Cerebellar nuclear complex (tissue), 1 donor: ENCODE measurements around the gene CAVIN3.

Experiments used
- DNase-seq, 2 experiments: peaks; one replicate each; lab custom pipeline; 2025; lab: John Stamatoyannopoulos, UW

CAVIN3 gene, protein sequence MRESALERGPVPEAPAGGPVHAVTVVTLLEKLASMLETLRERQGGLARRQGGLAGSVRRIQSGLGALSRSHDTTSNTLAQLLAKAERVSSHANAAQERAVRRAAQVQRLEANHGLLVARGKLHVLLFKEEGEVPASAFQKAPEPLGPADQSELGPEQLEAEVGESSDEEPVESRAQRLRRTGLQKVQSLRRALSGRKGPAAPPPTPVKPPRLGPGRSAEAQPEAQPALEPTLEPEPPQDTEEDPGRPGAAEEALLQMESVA

DNA sequence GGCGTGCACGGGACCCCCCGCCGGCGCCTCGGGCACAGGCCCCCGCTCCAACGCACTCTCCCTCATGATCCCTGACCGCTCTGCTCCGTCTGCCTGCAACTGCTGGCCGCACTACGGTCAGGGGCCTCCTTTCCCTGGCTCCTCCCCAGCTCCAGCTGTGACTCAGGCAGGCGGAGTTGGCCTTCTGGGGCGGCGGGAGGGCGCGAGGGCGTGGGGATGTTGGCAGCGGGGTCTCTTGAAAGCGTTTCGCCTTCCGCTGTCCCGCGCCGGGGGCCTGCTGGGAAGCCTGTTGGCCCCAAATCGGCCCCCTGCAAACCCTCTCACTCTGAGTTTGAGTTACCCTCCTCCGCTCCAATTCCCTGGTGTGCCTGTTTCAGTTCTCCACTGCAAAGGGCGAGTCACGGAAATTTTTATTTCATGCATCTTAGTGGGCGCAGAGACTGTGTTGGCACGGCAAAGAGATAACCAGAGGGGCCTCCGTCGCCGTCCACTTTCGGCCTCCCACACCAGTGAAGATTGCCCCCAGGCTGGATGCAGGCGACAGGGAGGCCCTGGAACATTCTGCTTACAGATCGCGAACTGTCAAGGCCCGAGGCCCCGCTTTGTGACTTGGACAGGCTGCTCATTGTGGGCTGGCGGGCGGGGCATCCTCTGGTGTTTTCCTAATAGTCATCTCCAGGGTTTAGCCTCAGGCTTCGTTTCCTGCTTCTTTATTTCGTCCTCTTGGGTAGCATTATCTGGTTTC is at the start of gene CAVIN3:
Gene CAVIN3 (minus strand): TSS at position 91 of the 745 bp plus-strand sequence. CDS start 25 bp downstream, at position 66.
- no peak for DNase-seq

DNA sequence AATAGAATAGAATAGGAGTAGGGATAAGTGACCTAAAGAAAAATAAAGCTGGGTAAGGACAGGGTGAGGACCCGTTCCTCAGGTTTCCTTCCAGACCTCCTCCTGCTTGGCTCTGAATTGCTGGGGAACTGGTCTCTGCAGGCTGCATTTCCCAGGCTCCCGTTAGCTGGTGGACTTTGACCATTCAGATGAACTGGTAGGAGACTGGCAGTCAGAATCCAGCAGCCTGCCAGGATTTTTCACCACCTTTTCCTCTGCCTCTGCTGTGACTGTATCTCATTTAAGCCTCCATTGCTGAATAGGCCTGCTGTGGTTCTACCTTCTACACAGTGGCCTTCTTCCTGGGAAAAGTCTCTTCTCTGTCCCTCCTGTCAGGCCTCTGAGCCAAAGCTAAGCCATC is 45.4 kb upstream of the CAVIN3 start:
- DNase-seq: no peak

DNA sequence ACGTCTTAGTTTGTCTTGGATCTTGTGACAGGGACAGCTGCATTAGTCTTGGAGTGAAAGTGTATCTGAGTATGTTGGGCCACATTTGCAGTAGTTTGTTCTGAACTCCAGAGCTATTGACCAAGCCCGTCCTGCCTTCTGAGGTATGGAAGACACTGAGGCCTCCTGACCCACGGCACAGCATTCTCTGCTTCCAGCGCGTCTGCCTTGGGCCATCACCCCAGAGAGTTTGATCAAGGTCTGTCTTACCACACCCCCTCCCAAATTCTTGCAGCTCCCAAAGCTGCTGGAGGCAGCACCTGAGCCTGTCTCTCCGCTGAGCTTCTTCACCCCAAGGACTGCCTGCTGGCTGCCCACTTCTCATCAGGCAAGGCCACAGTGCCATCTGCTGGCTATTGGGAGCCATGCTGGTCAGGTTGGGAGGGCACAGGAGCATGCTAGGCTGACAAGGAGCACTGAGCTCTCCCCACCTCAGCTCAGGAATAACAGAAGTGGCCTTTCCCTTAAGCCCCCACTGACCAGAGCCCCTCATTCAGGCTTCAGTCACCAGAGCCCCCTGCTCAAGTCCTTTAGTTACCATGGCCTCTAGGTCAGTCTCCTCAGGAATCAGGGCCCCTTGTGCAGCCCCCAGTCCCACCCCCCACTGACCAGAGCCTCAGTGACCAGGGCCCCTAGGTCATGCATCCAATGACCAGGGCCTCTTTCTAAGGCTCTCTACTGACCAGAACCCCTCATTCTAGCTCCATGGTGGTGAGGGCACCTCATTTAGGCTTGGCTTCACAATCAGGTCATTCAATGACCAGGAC is 42.8 kb upstream of the CAVIN3 start:
- DNase-seq: peak; percentile 31 to 85

DNA sequence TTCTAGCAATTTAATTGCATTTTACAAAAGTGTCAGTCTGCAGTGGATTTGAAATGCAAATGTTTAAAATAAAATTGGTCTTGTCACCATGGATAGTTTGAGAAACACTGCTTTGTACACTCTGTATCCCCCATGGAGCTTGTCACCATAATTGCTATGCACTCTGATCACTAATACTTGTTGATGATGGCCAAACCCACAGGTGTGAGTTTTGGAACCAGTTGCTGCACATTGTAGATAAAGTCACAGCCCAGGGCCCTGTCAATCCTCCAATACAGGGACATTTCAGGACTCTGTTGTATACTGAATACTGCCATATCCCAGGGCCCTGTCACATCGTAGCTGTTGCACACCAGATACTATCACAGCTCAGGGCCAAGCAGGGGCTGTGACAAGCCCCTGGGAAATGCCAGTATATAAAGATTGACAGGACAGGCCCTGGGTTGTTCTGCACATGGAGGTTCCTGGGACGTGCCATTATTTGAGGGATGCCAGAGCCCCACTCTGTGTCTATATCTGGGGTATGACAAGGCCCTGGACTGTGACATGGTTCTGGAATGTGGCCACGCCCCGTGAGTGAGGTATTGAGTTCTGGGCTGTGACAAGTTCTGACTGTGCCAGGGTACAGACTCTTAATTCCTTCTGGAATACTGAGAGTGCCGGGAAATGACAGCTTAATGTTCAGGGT is 42.0 kb upstream of the CAVIN3 start:
- DNase-seq: no peak

DNA sequence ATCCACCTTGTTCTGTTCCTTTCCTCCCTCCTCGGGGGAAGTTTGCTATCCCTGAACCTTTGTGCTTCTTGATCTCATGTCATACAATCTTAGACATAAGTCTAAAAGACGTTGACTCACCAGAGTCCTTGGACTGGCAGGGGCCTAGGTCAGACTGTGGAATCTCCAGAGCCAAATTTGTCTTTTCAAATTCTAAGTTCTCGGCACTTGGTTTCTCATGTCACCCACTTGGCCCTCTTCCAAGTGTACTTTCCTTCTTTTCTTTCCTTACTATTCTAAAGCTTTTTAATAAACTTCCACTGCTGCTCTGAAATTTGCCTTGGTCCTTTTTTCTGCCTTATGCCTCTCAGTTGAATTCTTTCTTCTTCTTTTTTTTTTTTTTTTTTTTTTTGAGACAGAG is 39.9 kb upstream of the CAVIN3 start:
- DNase-seq: no peak

DNA sequence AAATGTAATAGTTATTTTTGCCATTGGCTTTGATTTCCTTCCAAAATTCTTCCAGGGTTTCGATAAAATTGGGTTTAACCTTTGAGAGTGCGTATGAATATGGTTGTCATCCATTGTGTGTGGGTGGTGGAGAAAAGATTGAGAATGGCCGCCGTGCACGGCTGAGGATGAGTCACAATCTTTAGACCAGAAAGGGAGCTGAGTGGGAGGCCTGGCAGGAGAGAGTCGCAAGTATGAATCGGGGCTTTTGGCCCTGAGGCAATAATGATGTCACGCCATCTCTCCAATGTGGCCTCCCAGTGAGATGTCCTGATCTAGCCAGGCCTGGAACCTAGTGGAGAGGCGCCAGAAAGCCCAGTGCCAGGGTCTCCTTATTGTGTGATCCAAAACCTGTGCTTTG is 36.9 kb upstream of the CAVIN3 start:
- DNase-seq: peak in 1 of 2 experiments; percentile 10

DNA sequence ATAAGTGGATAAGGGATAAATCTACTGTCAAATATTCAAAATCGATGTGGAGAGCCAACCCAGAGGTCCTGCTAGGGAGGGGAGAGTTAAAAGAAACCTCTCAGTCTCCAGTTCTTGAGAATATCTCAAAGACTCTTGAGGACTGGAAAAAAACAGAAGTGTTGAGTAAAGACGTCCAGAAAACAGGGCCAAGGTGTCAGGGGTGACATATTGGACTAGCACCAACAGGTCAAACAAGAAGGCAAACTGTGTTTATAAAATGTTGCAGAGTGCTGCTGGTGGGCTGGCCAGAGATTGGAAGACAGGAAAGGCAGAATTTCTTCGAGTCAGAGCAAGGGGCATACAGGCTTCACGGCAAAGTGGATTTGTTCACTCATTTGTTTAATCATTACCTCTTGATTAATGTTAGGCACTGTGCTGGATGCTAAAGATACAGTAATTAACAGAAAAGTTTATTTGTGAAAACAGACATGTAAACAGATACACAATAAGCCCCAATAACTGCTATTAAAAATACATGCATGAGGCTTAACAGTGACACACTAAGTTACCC is 36.3 kb upstream of the CAVIN3 start:
- DNase-seq: no peak

DNA sequence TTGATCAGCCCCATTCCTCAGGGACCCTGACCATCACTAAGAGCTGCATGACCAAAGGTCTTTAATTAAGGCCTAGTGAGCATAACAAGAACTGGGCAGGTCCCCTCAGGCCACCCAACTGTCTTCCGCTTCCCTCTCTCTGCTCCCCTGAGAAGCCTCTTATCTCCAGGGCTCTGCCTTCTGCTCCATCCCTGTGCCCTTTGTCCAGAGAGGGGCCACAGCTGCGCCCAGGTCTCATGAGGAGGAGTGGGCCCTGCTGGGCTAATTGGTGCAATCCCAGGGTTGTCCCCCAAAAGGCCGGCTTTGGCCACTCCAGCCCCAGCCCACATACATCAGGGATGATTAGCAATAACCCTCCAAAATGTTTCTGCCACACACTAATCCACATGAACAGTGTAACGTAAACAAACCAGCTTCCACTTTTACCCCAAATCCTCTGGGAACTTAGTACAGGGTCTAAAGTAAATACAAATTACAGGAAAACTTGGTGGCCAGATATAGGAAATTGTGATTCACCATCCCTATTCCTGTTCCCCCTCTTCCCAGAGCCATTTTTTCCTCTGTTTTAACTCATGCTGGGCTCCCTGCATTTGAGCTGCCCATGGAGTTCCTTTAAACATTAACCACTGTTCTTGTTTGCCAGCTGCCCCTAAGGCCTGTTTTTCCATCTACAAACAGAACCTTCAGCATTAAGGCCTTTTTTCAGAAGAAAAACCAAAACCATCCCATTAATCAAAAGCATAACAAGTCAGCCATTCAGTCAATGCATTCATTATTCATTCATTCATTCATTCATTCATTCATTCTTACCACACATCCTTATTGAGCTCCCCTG is 34.6 kb upstream of the CAVIN3 start:
- DNase-seq: no peak

DNA sequence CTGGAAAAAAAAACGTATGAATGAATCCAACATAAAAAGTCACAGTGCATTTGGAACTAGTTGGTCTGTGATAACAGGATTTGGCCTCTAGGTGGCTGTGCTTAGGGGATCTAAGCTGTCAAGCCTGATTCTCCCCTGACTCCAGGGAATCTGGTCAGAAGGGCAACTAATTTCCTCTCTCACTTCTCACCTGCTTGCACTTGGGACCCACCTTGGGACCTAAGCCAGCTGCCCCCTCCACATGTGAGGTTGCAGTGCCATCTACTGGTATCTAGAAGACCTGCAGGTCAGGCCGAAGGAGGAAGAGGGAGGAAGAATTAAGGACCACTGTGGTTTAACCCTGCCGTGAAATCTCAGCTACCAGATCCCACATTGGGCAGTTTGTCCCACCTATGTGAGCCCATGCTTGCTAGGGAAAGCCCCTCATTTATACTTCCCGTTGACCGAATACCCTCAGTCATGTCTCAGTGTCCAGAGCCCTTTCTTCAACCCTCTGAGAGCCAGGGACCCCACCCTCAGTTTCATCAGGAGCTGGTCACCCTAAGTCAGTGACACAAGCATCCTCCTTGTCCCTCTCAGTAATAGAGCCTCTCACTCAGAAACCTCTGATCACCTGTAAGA is 33.2 kb upstream of the CAVIN3 start:
- DNase-seq: peak in 1 of 2 experiments; percentile 14

DNA sequence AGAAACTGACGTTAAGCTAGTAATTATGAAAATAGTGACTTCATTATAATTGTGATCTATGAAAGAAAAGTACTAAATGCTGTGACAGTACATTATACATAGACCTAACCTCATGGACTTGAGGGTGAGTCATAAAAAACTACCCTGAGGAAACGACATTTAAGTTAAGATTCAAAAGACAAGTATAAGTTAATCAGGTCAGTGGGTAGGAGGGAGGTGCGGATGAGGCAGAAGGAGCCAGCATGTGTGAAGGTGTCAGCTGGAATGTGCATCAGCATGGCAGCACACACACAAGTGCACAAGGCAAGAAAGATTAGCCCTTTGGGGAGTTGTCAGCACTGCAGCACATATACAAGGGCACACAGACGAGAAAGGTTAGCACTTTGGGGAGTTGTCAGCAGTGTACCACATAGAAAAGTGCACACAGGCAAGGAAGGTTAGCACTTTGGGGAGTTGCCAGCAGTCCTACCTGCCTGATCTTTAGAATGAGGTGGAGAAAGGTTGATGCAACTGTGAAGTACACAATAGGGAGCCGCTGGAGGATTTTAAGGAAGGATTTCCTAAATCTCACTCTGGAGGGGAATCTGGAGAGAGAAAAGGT is 31.6 kb upstream of the CAVIN3 start:
- DNase-seq: no peak

DNA sequence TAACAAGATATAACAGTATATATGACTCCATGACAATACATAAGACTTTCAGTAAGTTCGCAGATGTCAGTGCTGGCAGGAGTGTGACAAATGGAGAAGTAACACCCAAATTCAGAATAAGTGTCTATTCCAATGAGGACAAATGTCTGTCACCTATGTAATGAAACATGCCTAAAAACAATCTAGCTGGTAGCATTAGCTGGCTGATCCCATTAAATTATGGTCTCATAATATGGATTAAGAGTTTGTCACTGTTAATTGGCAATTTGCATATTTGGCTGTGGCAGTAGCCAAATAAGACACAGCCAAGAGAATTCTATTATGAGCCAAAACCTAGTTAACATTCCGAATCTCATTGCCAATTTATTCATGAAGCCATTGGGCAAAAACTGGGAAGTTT is 30.2 kb upstream of the CAVIN3 start:
- DNase-seq: no peak

DNA sequence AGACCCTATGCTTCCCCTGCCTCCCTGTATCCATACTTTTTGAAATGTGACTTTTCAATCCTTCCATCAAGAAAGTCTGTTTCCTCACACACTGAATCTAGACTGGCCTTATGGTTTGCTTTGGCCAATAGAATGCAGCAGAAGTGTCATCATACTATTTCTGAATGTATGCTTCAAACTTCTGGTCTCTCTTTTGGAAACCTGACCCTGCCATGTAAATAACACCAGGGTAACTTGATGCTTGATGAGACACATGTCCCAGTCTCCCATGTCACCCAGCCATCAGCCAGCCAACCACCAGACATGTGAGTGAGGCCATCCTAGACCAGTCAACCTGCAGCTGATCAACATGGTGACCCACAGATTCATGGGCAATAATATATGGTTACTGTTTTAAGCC is 29.7 kb upstream of the CAVIN3 start:
- DNase-seq: no peak

DNA sequence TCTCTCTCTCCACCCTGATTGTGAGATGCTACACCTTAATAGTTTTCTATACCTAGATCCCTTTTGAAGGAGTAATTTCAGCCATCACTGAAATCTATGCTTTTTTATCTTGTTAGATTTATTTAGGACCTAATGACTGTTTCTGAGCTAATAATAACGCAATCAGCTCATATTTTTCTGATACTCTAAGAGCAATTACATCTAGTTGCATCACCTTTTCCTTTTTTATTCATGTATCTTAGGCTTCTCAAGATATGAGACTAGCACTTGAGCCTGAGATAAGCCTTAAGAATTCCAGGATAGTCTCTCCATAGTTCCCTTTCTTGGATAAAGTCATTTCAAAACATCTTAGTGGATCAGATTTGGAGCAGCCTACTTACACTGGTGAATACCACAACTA is 25.1 kb upstream of the CAVIN3 start:
- DNase-seq: no peak

DNA sequence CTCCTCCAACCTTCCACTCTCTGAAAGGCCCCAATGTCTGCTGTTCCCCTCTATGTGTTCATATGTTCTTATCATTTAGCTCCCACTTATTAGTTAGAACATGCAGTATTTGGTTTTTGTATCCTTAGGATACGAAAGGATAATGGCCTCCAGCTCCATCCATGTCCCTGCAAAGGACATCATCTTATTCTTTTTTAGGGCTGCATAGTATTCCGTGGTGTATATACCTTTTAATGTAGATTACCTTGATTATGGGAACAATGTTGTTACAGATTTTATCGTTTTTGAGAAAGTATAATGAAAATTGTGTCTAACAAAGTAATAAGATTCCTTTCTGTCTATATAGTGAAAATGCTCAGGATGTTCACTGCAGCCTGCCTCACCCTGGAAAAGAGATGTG is 16.0 kb upstream of the CAVIN3 start:
- DNase-seq: no peak

DNA sequence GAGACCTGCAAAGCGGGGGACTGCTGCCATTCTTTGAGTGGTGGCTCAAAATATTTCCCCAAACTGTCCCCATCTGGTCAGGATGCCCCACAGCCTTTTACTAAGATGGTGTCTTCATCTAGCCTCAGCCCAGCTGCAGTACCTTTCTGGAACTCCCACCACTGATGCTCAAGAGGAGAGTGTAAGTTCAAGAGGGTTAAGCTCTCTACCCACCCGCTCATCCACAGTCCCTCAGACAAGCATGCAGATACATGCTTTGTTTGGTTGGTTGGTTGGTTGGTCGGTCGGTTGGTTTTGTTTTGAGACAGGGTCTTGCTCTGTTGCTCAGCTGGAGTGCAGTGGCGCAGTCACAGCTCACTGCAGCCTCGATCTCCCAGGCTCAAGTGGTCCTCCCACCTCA is 14.5 kb upstream of the CAVIN3 start:
- DNase-seq: no peak

DNA sequence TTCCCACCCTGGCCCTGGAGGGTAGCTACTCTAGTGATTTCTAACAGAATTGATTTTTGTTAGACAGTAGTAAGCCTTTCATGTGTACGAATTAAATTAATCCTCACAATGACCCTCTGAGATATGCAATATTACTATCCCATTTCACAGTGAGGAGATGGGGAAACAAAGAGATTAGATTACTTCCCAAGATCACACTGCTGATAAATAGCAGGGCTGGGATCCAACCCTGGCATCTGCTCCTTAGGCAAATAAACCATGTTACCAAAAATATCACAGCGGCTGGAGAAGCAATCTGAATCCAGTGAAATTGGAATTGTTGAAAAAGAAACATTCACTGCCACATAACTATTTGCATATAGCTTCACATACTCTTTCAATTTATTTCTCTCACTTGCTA is 12.8 kb upstream of the CAVIN3 start:
- peak in 1 of 2 experiments; percentile 23 for DNase-seq

DNA sequence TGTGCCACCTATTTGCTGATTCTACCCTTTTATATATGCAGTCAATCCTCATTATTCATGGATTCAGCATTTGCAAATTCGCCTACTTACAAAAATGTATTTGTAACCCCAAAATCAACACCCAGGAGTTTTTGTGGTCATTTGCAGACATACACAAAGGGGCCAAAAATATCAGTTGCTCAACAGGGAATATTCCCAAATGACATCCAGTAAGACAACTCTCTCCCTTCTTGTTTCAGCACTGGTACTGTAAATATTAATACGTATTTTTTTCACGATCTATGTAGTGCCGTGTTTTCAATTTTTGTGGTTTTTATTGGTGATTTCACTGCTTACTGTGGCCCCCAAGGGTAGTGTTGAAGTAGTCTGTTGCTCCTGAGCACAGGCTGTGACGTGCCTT is 11.8 kb upstream of the CAVIN3 start:
- DNase-seq: no peak

DNA sequence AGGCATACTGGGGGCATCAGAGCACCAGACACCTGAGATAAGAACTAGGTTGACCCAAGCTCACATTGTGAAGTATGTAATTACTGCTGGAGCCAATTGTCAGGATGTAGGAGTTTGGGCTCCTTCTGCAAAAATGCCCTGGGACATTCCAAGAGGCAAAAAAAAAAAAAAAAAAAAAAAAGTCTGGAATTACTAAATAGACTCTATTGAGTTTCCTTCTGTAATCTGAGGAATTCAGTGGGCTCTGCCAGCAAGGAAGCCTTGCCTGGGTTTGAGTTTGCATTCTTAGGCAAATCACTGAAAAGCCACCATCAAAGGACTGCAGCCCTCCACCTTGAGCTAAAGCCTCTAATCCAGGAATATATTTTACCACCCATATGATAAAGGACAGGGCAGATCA is 8.0 kb upstream of the CAVIN3 start:
- no peak for DNase-seq

DNA sequence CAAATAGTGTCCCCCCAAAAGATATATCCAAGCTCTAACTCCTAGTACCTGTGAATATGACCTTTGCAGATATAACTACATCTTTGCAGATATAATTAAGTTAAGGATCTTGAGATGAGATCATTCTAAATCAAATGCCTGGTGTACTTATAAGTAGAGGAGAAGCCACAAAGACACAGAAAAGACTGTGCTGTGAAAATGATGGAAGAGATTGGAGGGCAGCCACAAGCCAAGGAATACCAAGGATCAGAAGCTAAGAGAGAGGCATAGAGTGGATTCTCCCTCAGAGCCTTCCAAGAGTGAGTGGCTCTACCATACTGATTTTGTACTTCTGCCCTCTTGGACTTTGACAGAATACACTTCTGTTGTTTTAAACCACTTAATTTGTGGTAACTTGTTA is 7.5 kb upstream of the CAVIN3 start:
- DNase-seq: no peak

DNA sequence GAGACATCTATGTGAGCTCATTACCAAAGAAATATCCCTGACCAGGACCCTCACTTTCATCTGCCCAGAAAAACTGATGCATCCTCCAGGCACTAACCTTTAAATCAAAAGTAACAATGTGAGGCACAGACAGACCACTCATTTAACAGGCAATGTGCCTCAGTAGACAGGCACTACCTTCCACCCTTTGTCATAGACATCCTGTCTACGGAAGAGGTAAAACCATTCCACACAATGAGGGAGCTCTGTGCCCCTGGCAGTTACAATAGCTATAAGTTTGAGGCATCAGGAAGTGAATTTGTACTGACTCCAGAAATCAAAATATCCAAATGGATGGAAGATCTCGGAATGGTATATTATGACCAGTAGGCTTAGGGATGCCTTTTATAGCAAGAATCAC is 6.7 kb upstream of the CAVIN3 start:
- DNase-seq: no peak
